ENCODE measurements around the gene HOXD3.

GRCh38 chr2:176151442-176152287 is 5.4 kb upstream of the HOXD3 start, which contains the start of gene HOXD4:
- TF ChIP-seq CTCF (IDR thresholded peaks at IDR 0.05; ENCODE audit: insufficient read depth, low read depth, low read length): no peak
- peak; percentile 65 for TF ChIP-seq EZH2 (IDR thresholded peaks at IDR 0.05; ENCODE audit: insufficient read depth, low read length)

All from astrocyte (in vitro differentiated cells and primary cell).